Urothelium cell line (cell line): ENCODE data around the gene VAV2.

Experiments
- DNase-seq: peaks from one replicate; pipeline ENCODE4 v3.0.0; 2011; ENCODE audit warnings: low spot score, mixed read lengths
- FAIRE-seq: peaks from 2 replicates; lab custom pipeline; 2011; peaks lifted over from hg19 to GRCh38; lab: Jason Lieb, UNC

VAV2 gene, protein sequence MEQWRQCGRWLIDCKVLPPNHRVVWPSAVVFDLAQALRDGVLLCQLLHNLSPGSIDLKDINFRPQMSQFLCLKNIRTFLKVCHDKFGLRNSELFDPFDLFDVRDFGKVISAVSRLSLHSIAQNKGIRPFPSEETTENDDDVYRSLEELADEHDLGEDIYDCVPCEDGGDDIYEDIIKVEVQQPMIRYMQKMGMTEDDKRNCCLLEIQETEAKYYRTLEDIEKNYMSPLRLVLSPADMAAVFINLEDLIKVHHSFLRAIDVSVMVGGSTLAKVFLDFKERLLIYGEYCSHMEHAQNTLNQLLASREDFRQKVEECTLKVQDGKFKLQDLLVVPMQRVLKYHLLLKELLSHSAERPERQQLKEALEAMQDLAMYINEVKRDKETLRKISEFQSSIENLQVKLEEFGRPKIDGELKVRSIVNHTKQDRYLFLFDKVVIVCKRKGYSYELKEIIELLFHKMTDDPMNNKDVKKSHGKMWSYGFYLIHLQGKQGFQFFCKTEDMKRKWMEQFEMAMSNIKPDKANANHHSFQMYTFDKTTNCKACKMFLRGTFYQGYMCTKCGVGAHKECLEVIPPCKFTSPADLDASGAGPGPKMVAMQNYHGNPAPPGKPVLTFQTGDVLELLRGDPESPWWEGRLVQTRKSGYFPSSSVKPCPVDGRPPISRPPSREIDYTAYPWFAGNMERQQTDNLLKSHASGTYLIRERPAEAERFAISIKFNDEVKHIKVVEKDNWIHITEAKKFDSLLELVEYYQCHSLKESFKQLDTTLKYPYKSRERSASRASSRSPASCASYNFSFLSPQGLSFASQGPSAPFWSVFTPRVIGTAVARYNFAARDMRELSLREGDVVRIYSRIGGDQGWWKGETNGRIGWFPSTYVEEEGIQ

DNA sequence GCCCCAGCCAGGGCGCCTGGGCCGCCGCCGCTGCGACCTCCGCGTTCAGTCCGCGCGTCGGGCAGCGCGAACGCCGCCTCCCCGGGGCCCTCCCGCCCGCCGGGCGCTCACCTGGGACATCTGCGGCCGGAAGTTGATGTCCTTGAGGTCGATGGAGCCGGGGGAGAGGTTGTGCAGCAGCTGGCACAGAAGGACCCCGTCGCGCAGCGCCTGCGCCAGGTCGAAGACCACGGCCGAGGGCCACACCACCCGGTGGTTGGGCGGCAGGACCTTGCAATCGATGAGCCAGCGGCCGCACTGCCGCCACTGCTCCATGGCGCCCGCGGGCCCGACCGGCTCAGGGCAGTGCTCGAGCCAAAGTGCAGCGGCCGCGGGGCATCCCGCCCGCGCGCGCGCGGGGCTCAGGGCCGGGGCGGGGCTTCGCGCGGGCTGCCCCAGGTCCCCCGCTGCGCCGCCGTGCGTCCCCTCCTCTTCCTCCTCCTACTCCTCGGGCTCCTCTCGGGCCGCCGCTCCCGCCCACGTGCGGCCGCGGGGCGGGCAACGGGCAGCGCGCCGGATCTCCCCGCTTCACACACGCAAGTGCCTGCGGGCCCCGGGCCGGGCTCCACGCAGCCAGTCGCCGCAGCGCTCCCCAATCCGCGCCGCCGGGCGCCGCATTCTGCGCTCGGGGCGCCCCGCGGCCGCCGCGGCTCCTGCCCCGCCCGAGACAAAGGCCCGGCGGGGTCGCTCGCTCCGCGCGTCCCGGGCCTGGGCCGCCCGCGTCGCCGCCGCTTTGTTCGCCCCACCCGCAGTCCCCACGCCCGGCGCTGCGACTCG is at the start of gene VAV2:
Gene VAV2, minus strand, starts transcription at position 361 of the 816 bp plus-strand sequence. Its CDS starts 46 bp downstream, at position 315.
- peak; percentile 83 for DNase-seq
- FAIRE-seq, result no peak

DNA sequence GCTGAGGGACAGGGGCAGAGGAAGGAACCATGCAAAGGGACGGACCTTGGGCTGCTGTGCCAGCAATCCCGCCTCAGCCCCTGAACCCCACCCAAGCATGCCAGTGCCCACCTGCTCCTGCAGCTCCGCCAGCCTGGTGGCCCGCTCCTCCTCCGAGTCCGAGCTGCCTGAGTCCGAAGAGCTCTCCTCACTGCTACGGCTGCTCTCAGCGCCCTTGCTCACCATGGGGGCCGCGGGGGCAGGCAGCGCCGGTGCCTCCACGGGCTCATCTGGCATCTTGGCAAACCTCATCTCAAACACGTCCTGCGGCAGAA is 49.5 kb upstream of the VAV2 start:
- FAIRE-seq (no peak), DNase-seq (no peak)

DNA sequence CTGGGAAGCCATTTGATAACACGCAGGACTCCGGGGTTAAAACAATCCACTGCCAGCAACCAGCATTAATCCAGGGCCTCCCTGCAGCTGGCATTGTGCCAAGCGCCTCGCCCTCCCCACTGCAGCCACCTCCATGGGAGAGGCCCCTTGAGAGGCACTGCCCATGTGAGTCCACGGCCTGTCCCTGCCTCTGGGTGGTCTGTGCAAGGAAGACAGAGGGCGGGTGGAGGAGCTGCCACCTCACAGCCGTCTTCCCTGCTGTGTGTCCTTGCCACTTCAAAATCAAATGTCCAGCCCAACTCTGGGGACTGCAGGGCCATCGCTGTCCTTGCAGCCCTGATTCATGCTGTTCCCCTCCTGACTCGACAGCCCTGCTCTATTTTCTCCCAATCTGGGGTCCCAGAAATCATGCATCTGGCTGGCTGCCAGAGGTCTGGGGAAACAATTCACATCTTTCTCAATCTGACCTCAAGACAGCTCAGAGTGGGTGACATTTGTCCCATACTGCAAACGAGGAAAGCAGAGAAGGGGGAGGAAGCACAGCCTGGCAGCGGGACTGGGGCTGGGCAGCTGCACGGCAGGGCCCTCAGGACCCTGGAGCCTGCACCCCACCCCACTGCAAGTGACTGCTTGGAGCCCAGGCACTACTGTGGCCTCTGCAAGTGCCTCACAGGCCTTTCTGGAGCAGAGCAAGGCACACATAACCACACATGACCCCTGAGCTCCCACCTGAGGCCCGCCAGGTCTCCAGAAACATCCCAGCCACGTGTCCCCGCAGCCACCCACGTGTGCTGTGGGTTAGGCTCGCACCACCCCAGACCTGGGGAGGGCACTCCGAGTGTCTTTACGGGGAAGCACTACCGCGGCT is 48.9 kb upstream of the VAV2 start:
- no peak for DNase-seq
- FAIRE-seq, result no peak

DNA sequence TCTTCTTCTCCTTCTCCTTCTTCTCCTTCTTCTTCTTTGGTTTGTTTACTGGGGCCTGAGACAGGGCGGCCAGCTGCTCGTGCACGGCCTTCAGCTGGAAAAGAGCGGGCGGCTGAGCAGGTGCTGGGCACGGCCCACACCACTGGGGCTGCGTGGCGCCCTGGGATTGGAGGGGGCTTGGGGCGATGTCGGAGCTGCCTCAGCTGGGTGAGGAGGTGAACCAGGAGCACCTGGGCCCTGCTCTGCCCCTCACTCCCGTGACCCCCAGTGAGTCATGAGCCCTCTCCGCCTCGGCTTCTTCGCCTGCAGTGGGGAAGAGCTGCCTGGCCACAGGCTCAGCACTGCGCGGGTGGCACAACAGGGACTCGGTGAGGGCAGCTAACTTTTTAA is 48.0 kb upstream of the VAV2 start:
- FAIRE-seq, result no peak

DNA sequence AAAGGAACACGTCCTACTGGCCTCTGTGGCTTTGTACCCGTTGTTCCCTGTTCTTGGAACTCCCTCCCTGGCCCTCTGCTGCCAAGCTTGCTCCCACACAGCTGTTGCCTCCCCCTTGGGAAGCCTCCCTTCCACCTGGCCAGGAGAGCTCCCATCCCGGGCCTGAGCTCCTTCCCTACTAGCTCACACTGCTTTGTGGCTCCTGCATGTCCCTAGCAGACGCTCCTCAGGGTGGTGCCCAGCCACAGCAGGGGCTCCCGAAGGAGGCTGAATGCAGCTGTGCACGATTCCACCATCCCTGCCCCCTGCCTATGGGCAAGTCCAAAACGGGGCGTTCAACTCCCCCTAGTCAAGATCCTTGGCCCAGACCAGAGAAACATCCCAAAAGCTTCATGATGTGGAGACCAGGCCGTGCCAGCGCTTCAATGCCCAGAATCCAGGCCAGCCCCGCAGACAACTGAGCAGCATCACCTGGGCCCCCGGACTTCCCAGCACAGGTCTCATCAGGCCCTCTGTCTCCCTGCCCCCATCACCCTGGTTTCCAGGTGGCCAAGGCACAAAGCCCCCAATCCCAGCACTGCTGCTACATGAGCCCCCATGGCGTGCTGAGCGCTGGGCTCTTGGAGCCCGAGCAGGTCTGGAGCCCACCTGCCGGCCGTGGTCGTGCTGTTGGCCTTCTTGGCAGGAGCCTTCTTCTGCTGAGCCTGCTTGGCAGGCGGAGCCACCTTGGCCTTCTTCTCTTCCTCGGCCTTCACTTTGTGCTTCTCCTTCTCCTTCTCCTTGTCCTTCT is 47.5 kb upstream of the VAV2 start:
- FAIRE-seq, result no peak
- DNase-seq, result no peak

More for the DNA sequence above, 48.0 kb upstream of the VAV2 start:
- DNase-seq, result no peak

DNA sequence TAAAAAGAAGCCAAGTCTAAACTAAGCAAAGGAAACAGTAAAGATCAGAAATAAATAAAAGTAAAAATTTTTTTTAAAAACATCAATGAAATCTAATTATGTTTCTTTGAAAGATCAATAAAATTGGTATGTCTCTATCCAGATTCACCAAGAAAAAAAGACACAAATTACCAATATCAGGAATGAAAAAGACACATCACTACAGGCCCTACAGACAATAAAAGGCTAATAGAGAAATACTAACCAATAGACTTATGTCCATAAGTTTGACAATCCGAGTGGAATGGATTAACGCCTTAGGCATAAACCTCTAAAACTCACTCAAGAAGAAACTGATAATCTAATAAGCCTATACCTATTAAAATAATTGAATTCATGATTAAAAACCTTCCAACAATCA is 45.5 kb upstream of the VAV2 start:
- no peak for FAIRE-seq
- DNase-seq, result no peak

DNA sequence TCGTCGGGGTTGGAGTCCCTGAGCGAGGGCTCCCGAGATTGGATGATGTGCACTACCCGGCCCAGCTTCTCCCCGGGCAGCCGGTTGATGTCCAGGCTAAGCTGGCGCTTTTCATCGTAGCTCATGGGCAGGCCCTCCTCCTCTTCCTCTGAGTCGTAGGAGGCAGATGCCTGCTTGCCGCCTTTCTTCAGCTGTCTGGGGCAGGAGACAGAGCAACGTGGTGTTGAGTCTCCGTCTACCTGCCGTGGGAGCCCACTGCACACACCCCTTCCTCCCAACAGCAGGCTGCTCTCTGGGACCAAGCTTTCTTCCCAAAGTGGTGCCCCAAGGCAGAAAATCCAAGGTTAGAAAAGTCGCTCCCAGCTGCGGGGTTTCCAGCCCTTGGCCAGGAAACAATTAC is 44.0 kb upstream of the VAV2 start:
- DNase-seq (no peak), FAIRE-seq (no peak)

DNA sequence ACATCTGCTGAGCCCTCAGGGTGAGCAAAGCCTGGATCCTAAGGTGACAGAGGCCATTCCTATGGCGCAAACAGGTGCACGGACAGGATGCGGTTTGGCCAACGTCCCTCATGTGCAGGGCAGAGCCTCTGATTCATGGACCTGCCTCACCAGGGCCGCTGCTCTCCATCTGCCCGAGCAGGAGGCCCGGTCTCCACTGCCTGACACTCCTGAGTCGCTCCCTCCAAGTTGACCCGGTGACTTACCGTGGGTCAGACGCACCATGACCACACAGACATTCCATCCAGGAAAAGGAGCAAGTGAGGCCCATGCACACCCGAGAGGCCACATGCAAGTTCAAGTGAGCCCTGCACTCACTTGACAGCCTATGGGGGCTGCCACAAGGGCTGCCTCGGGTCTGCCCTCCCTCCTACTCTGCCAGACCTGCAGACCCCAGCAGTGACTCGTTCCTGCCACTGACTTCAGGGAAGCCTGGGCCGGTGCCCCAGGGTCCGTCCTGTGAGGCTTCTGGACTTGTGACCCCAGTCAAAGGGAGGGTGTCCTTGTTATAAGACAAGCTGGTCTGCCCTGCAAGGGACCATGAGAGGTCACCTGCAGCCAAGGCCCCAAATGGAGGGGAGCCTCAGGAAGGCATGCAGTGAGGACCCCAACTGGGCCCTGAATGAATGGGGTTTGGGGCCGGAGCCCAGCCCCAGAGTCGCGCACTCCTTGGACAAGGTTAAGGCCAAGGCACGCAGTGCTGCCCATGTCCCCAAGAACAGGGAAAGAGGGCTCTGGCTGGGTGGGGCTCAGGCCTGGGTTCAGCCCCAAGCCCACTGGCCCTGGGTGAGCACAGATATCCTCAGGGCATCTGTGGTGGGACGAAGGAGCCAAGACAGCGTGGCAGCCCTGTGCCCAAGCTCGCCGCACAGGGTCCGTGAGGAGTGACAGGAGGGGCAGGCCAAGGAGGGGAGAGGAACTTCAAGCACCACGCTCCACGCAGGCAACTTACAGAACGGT is 43.2 kb upstream of the VAV2 start:
- DNase-seq (no peak), FAIRE-seq (no peak)

DNA sequence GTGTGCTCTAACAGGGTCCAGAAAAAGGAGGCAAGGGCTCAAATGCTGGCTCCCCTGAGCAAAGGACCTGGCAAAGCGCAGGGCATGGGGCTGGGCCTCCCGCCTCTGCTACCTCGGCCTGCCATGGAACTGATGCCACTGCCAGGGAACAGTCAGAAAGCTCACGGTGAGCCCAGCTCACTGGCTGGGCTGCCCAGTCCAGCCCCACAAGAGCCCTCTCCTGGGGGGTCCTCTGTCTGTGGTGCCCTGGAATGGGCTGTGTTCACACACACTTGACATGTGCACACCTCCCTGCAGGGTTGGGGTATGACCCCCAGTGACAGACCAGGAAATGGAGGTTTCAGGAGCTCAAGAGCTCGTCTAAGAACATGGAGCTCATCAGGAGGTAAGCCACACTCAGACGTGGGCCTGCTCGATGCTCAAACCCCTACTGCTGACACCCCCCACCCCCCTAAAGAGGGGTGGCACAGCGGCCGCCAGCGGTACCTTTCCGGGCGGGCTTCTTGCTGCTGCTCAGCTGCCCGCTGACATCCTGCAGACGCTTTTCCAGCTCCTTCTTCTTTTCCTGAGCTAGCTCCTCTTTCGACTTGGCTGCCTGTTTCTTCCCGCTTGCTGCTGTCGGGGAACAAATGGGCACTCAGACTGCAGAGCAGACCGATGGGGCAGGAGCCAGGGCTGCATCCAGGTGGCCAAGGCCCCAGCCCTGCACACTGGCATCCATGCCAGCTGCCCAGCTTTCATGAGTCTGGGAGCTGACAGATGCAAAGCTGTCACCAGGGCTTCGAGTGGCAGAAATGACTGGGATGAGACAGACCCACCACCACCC is 42.3 kb upstream of the VAV2 start:
- DNase-seq, result no peak
- FAIRE-seq, result no peak

DNA sequence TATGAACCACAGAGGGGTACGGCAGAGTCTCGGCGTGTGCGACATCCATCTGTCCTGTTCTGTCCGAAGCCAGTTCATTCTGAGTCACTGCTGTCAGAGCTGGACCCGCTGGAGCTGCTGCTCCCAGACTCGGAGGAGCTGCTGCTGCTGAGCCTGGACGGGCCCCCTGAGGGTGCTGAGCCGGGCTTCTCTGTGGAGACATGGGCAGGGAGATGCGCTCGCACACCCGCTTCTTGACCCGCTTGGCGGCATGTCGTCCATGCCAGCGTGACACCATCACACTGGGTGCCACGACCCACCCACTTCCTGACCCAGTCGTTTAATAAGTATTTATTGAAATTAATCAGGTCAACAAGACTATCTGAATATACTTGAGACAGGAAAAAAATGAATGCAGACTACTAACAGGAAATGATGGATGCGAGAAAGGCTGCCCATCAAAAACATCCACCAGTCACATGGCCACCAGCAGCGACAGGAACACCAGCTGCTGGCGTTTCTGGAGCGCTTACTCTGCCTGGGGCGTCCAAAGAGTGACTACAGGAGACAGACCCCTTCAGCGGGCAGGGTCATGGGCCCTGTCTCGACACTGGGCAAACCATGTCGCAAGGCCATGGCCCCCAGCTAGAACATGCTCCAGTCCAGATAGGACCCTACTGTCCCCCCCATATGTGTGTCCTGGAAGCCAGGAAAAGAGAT is 41.5 kb upstream of the VAV2 start:
- FAIRE-seq (no peak), DNase-seq (no peak)

DNA sequence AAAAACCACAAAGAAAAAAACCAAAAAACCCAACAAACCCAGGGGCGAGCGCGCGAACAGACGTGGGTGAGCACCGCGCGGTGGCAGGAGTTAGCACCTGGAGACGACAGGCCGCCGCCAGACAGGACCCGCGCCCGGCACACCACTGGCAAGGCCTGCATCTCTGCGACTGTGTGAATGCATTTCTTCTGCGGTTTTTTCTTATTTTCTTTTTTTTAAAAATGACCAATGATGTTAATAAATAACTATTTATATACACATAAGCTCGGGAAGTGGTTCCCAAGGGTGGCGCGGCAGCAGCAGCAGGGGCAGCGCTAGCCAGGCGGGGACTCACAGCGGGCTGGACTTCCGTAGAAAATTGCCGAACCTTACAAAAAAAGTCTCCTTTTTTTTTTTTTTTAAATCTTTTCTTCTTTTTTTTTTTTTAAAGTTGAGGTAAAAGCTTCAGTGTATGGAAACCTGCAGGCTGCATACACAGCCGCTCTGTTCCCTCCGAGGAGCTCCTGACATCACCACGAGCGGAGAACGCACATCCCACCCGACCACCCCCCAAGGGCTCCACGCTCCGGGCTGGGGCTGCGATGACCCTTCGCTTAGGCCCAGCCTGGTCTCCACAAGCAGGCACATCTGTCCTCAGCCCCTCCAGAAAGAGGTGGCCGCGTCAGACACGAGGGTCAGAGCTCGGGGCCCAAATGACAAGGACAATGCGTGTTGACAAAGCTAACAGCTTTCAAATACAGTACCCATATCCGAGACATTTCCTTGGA is 40.5 kb upstream of the VAV2 start:
- no peak for DNase-seq
- FAIRE-seq, result no peak

DNA sequence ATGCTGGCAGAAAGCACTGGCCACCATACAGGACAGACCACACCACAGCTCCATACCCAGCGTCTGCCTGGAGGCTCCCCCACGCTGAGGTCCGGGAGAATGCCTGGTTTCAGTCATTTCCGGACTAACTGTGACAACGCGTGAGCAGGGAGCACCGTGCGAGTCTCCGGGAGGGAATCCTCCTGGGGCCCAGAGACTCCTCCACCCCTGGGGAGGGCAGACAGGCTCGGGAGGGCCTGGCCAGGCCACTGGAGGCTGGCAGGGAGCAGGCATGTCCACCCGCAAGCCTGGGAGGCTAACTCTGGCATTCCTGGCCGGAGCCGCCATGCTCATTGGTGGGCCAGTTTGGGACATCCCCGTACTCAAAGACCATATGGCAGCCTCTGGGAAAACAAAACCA is 39.7 kb upstream of the VAV2 start:
- DNase-seq (no peak), FAIRE-seq (no peak)

DNA sequence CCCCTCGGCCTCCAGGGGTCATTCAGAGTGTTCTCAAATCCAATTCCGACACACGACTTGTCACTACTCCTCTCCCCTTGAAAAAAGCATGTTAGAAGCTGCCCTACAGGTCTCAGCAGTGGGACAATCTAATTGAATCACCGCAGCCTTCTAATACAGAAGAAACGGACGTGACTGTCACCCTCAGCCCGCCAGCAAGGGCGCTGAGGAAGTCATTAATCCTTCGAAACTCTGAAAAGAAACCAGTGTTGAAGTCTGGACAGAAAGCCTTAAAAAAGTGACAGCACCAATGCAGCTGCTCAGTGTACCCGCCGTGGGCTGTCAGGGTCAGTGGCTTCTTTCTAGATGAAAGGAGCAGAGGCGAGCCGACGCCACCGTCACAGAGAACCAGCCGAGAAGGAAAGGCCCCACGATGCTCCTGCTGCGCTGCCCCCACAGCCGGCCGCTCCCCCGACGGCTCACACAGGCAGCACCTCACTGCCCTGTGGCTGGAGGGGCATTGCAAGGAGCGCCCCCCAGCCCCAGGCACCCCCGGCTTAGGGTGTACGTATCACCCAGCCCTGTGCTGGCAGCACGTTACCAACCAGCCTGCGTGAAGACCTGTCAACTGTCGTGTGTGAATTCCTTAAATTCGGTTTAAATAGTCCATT is 38.8 kb upstream of the VAV2 start:
- no peak for FAIRE-seq
- no peak for DNase-seq

DNA sequence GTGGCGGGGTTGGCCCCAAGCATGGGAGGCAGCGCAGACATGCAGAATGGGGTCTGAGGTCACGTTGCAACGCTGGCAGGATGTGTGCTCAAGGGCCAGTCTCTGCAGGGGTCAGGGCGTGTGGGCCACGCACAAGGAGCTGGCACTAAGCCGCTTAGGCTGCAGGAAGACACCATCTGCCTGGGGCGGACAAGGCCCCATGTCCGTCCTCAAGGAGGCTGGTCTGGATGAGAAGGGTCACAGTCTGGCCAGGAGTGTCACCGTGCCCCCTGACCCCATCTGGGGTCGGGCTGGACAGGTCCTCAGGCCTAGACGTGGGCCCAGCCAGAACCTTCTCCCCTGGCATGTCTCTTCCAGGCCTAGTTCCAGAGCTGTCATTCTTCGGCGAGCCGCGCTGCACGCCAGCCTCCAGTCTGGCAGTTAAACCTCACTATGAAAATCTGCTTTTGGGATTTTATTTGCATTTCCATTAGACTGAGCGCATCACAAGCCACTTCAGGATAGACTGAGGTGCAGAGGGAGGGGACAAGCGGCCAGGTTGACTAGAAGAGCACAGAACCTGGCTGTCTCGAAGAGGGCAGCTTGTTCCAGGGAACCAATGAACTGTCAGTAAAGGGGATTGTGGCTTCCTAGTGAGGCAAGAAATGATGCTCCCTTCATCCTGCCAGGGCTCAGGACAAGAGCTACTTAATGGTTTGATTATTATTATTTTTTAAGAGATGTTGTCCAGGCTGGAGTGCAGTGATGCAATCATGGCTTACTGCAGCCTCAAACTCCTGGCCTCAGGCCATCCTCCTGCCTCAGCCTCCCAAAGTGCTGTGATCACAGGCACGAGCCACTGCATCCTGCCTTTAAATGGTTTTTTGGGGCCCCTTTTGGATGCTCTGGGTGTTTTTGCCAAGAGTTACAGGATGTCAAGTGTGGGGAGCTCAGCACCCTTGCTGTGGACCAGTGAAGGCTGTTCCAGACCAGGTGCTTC is 37.4 kb upstream of the VAV2 start:
- DNase-seq, result no peak
- no peak for FAIRE-seq
